GM06990 (cell line): ENCODE data around the gene KRTAP4-3.
"Not testable (repeated sequence)": the region's sequence is repeated elsewhere in the genome, so short reads cannot be mapped to it uniquely, and the experiment has no call there.

Source experiments
- DNase-seq: peaks from one replicate; pipeline ENCODE4 v3.0.0-alpha.2; 2011; ENCODE audit not compliant: insufficient read length; ENCODE audit errors: extremely low read depth
- H3K27me3 ChIP-seq: replicated peaks from 2 replicates; pipeline ENCODE4 v1.6.0; 2011; ENCODE audit warnings: low read length; ENCODE audit not compliant: control insufficient read depth, insufficient read depth
- H3K36me3 ChIP-seq: 2 replicates; pipeline ENCODE4 v1.5.1; 2011; ENCODE audit warnings: low read length; ENCODE audit not compliant: control insufficient read depth, insufficient read depth
- H3K4me3 ChIP-seq: replicated peaks from 2 replicates; pipeline ENCODE4 v1.5.1; 2011; ENCODE audit warnings: low read depth, mild to moderate bottlenecking, control low read depth, low read length
- TF ChIP-seq, protein P1 (sequence below): IDR thresholded peaks from 2 replicates; pipeline ENCODE4 v1.5.1; 2011; ENCODE audit warnings: low read length, control low read depth, mild to moderate bottlenecking, inconsistent platforms; ENCODE audit not compliant: insufficient read depth, poor library complexity, severe bottlenecking

KRTAP4-3 gene

DNA sequence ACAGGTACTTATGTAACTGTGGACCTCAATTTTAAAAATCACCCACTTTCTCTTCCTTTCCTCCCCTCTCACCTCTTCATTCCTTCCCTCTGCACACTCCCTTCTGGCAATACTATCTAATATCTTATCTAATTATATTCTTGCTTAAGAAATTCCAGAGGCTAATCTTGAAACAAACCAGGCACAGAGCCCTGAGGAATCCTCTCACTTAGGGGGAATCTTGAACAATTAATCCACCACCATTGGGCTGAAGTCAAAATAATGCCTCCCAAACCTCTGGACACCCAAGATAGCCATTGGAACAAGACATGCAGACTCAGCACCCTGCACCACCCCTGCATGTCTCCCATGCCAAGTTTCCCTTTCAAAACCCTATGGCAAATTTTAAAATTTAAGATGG lies 26.7 kb downstream of the KRTAP4-3 start:
- DNase-seq = no peak
- no peak overlapping the region for H3K4me3 ChIP-seq
- TF ChIP-seq, protein P1, sequence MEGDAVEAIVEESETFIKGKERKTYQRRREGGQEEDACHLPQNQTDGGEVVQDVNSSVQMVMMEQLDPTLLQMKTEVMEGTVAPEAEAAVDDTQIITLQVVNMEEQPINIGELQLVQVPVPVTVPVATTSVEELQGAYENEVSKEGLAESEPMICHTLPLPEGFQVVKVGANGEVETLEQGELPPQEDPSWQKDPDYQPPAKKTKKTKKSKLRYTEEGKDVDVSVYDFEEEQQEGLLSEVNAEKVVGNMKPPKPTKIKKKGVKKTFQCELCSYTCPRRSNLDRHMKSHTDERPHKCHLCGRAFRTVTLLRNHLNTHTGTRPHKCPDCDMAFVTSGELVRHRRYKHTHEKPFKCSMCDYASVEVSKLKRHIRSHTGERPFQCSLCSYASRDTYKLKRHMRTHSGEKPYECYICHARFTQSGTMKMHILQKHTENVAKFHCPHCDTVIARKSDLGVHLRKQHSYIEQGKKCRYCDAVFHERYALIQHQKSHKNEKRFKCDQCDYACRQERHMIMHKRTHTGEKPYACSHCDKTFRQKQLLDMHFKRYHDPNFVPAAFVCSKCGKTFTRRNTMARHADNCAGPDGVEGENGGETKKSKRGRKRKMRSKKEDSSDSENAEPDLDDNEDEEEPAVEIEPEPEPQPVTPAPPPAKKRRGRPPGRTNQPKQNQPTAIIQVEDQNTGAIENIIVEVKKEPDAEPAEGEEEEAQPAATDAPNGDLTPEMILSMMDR = no peak
- H3K36me3 ChIP-seq = no peaks in the 10 kb centered on the region
- H3K27me3 ChIP-seq = no peaks in the 10 kb centered on the region

DNA sequence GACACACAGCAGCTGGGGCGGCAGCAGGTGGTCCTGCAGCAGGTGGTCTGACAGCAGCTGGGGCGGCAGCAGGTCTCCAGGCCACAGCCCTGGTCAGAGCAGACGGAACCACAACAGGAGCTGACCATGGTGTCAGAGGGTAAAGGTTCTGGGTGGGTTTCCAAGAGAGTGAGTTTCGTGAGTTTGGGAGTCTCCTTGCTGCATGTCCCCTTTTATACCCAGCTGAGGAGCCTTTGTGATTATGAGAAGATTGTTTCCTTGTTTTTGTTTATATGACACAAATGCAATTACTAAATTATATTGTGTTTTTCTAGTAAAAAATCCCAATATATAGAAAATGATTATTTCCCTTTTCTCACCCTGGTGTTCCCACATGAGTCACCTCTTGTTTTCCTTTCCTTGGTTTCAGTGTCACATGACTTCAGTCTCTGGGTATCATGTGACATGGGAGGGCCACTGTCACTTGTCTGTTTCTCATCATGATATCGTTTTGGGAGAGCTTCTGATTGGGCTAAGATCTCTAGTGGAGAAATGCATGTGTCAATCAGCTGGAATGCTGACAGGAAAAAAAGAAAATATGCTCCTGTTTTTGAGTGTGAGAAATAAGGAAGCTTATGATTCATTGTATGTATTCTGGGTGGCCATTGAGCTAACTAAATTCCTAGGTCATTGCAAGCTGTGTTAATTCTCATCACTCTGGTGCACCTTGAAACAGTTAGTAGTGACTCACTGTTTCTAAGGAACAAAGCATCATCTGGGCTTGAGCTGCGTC lies 27.5 kb downstream of the KRTAP4-3 start, which contains the start of gene KRTAP4-6:
KRTAP4-6 (minus strand) TSS at position 185 of the 772 bp plus-strand sequence; CDS start at position 128, 57 bp downstream.
- DNase-seq = no peak
- Histone ChIP-seq H3K4me3 (no peak within 1 kb of the TSS), H3K27me3 (no peaks in the 10 kb centered on the region), H3K36me3 (no peaks in the 10 kb centered on the region)
- TF ChIP-seq, protein P1 = no peak

DNA sequence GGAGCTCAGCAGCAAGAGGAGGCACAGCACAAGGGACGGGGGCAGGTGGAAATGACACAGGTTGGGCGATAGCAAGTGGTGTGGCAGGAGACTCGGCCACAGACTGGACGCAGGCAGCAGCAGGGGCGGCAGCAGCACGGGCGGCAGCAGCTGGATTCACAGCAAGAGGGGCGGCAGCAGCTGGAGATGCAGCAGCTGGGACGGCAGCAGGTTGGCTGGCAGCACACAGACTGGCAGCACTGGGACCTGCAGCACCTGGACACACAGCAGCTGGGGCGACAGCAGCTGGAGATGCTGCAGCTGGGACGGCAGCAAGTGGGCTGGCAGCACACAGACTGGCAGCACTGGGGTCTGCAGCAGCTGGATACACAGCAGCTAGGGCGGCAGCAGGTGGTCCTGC lies 28.2 kb downstream of the KRTAP4-3 start:
- H3K4me3 ChIP-seq, DNase-seq, H3K36me3 ChIP-seq, H3K27me3 ChIP-seq: not testable (repeated sequence)

DNA sequence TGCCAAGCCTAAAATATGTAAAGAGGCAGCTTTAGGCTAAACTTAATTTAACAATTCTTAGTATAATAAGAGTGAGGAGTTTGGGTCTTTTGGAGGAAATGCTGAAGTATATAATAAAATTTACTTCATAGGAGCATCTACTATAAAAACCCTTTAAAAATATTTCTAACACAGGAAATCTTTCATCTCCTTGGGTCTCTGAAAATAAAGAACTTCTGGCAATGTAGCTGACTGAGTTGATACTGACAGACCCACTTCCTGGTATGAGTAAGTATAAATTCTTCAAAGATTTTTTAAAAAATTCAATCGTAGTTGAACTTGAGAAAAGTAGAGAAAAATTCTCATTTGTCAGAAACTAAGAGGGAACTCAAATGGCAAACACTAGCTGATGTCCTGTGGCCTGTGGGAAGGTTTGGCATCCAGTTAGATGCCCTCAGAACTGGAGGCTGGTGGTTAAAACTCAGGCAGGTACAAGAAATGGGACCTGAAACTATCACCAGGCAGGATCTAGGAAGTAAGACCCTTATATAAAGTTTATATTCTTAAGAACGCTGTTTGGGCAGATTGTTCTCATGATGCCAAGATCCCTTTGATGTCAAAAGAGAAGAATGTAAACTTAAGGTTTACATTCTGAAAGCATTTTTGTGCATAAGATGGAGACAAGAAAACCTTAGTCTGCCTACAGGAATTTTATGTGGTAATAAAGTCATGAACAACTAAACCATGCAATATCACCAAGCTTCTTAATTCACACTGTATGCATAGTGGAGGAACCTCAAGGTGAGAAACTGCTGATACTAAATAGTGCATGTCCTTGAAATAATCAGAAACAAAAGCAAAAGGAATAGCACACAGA lies 33.9 kb downstream of the KRTAP4-3 start:
- Histone ChIP-seq H3K36me3 (no peaks in the 10 kb centered on the region), H3K4me3 (no peak overlapping the region), H3K27me3 (no peaks in the 10 kb centered on the region)
- no peak for DNase-seq
- TF ChIP-seq, protein P1 = no peak

DNA sequence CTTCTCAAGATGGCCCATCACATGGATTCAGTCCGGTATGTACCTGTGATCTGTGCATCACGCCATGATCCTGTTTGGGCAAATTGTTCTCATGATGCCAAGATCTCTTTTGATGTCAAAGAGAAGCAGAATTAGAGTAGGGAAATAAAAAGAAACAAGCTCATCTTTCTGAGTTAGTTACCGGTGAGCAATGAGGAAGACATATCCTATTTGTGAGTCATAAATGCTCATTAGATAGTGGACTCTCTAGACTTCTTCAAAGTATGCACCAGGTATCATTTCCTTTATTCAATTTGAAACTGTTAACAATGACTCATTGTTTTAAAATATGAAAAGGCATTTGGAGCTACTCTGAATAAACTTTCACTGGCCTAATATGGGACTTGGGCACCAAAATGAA lies 36.0 kb downstream of the KRTAP4-3 start:
- DNase-seq = no peak
- Histone ChIP-seq H3K27me3 (no peaks in the 10 kb centered on the region), H3K36me3 (no peaks in the 10 kb centered on the region), H3K4me3 (no peak overlapping the region)
- TF ChIP-seq, protein P1 = no peak

DNA sequence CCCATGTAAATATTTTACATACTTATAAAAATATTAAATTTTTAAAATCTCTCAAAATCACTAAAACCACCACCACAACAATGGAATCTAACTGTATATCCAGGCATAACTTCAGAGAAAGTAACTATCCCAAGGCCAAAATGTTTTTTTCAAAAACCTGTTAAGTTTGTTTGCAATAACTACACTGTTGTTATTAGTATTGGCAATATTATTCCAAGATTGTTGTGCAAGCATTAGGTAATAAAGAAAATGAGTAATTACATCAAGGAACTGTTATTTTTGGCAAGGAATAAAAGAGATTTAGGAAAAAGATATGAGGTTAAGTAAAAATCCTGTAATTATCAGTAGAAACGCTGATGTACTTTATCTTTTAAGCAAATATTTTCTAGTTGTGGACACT lies 40.6 kb downstream of the KRTAP4-3 start:
- Histone ChIP-seq H3K4me3 (no peak overlapping the region), H3K36me3 (no peaks in the 10 kb centered on the region), H3K27me3 (no peaks in the 10 kb centered on the region)
- TF ChIP-seq, protein P1 = no peak
- no peak for DNase-seq
